Mesendoderm (in vitro differentiated cells): ENCODE results near the gene CTNNA3.

Source experiments
- DNase-seq: peaks from one replicate; pipeline ENCODE4 v3.0.0; 2013
- H2AK5ac ChIP-seq: 2 replicates; pipeline ENCODE4 v1.6.1; 2013; ENCODE audit warnings: low read length, inconsistent platforms
- H2BK120ac ChIP-seq: 2 replicates; pipeline ENCODE4 v1.6.1; 2013; ENCODE audit warnings: low read depth, mild to moderate bottlenecking, low read length, moderate library complexity, mixed read lengths
- H2BK15ac ChIP-seq: replicated peaks from 2 replicates; pipeline ENCODE4 v1.6.1; 2013; ENCODE audit warnings: low read depth, mild to moderate bottlenecking, moderate library complexity
- H2BK5ac ChIP-seq: 2 replicates; pipeline ENCODE4 v1.6.1; 2013; ENCODE audit warnings: low read length, inconsistent platforms
- H3K18ac ChIP-seq: 2 replicates; pipeline ENCODE4 v1.6.1; 2013; ENCODE audit warnings: mild to moderate bottlenecking, low read length, mixed read lengths
- H3K23ac ChIP-seq: one replicate; pipeline ENCODE4 v1.6.1; 2013; ENCODE audit warnings: low read length
- H3K27ac ChIP-seq: 2 replicates; pipeline ENCODE4 v1.5.1; 2013; ENCODE audit warnings: low read depth, mild to moderate bottlenecking, inconsistent platforms, low read length, moderate library complexity
- H3K27me3 ChIP-seq: 2 replicates; pipeline ENCODE4 v1.6.1; 2013; ENCODE audit warnings: low read length, control low read depth, mild to moderate bottlenecking, inconsistent platforms; ENCODE audit not compliant: insufficient read depth, poor library complexity
- H3K36me3 ChIP-seq: 2 replicates; pipeline ENCODE4 v1.6.1; 2013; ENCODE audit warnings: low read length, inconsistent platforms; ENCODE audit not compliant: control insufficient read depth, insufficient read depth
- H3K4ac ChIP-seq: one replicate; pipeline ENCODE4 v1.6.1; 2013; ENCODE audit warnings: low read depth, mild to moderate bottlenecking, low read length, moderate library complexity
- H3K4me1 ChIP-seq: 2 replicates; pipeline ENCODE4 v1.6.1; 2013; ENCODE audit warnings: low read depth, low read length, inconsistent platforms; ENCODE audit not compliant: control insufficient read depth
- H3K4me2 ChIP-seq: 2 replicates; pipeline ENCODE4 v1.6.1; 2013; ENCODE audit warnings: low read length
- H3K4me3 ChIP-seq: 2 replicates; pipeline ENCODE4 v1.5.1; 2013; ENCODE audit warnings: mild to moderate bottlenecking, low read length
- H3K56ac ChIP-seq: one replicate; pipeline ENCODE4 v1.6.1; 2013; ENCODE audit warnings: low read length
- H3K79me1 ChIP-seq: 2 replicates; pipeline ENCODE4 v1.6.1; 2013; ENCODE audit warnings: low read length, inconsistent platforms
- H3K79me2 ChIP-seq: 2 replicates; pipeline ENCODE4 v1.6.1; 2013; ENCODE audit warnings: mild to moderate bottlenecking, low read length; ENCODE audit not compliant: control insufficient read depth, insufficient read depth
- H3K9ac ChIP-seq: 2 replicates; pipeline ENCODE4 v1.6.1; 2013; ENCODE audit warnings: low read length, inconsistent platforms
- H4K5ac ChIP-seq: one replicate; pipeline ENCODE4 v1.6.1; 2013; ENCODE audit warnings: low read length
- H4K8ac ChIP-seq: one replicate; pipeline ENCODE4 v1.6.1; 2013; ENCODE audit warnings: low read depth, mild to moderate bottlenecking, control low read depth, low read length, moderate library complexity
- WGBS: extraction: QIAGEN DNeasy Blood & Tissue Kit; methylation state at CpG from one replicate; pipeline ENCODE4 v1.1.7; 2013; ENCODE audit warnings: low lambda C conversion rate, missing lambda C conversion rate; ENCODE audit not compliant: insufficient coverage; ENCODE audit errors: extremely low coverage; 5-methylcytosine and 5-hydroxymethylcytosine counted together

Gene CTNNA3

DNA sequence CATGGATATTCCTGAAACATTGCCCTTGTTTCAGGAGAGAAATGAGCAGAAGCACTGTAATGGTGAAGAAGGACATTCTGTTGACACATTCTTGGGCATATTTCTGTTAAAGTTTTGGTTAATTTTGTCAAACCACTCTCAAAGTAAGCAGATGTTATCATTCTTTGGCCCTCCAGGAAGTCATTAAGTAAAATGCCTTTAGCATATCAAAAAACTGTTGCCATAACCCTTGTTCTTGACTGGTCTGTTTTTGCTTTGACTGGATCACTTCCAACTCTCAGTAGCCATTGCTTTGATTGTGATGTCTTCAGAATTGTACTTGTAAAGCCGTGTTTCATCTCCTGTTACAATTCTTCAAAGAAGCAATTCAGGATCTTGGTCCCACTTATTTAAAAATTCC is 1174.5 kb downstream of the CTNNA3 start:
- H3K23ac ChIP-seq = no peak overlapping the region
- no peak for DNase-seq
- H2BK120ac ChIP-seq = no peak overlapping the region
- no peak overlapping the region for H3K4me2 ChIP-seq
- no peaks in the 10 kb centered on the region for H3K36me3 ChIP-seq
- H2BK15ac ChIP-seq = no peak overlapping the region
- no peak overlapping the region for H3K4ac ChIP-seq
- H3K79me2 ChIP-seq = no peaks in the 10 kb centered on the region
- H3K79me1 ChIP-seq = no peaks in the 10 kb centered on the region
- no peaks in the 10 kb centered on the region for H3K4me1 ChIP-seq
- H2BK5ac ChIP-seq = no peak overlapping the region
- H3K27me3 ChIP-seq = no peaks in the 10 kb centered on the region
- no peak overlapping the region for H4K8ac ChIP-seq
- no peak overlapping the region for H2AK5ac ChIP-seq
- no peak overlapping the region for H4K5ac ChIP-seq
- no peak overlapping the region for H3K27ac ChIP-seq
- H3K9ac ChIP-seq = no peak overlapping the region
- H3K56ac ChIP-seq = no peak overlapping the region
- H3K18ac ChIP-seq = no peak overlapping the region
- no CpG with 5 or more reads among the region's 1 CpG for WGBS
- H3K4me3 ChIP-seq = no peak overlapping the region

DNA sequence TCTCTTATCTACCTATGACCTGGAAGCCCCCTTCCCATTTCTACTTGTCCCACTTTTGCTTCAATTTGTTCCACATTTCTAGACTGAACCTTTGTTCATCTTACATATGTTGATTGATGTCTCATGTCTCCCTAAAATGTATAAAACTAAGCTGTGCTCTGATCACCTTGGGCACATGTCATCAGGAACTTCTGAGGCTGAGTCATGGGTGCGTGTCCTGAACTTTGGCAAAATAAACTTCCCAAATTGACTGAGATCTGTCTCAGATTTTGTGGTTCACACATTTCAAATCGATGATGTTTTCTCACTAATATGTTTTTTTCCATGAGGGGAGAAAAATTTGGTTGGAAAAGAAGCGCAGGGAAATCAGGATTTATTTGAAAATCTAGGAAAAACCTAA is 1176.4 kb downstream of the CTNNA3 start:
- H3K9ac ChIP-seq = no peak overlapping the region
- H2AK5ac ChIP-seq = no peak overlapping the region
- no CpG with 5 or more reads among the region's 3 CpGs for WGBS

DNA sequence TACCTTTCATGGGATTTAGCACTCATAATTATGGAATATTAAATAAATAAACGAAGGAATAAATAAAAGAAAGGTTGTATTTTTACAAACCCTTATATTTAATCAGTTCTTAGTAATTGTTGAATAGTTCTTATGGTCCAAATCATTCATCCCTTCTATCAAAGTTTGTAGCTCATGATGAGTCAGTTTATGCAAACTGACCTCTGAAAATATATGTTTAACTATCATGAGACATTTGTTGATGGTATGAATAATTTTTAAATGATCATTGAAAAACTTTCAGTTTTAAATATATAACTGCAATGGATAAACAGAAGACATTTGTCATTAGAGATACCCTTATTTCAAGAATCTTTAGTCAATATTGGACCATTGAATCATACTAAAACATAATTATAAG is 1181.3 kb downstream of the CTNNA3 start:
- Histone ChIP-seq H3K79me2 (no peaks in the 10 kb centered on the region), H3K36me3 (no peaks in the 10 kb centered on the region), H3K79me1 (no peaks in the 10 kb centered on the region), H2BK5ac (no peak overlapping the region), H3K9ac (no peak overlapping the region), H3K56ac (no peak overlapping the region), H2AK5ac (no peak overlapping the region), H3K4ac (no peak overlapping the region), H3K27me3 (no peaks in the 10 kb centered on the region), H3K23ac (no peak overlapping the region), H2BK15ac (no peak overlapping the region), H4K5ac (no peak overlapping the region), H3K18ac (no peak overlapping the region), H2BK120ac (no peak overlapping the region), H3K4me1 (no peaks in the 10 kb centered on the region), H3K4me3 (no peak overlapping the region), H3K27ac (no peak overlapping the region), H3K4me2 (no peak overlapping the region), H4K8ac (no peak overlapping the region)
- DNase-seq = no peak
- WGBS = no CpG with 5 or more reads among the region's 1 CpG

More for the DNA sequence above, 1176.4 kb downstream of the CTNNA3 start:
- no peaks in the 10 kb centered on the region for H3K4me1 ChIP-seq
- H3K18ac ChIP-seq = no peak overlapping the region
- H4K5ac ChIP-seq = no peak overlapping the region
- H3K4ac ChIP-seq = no peak overlapping the region
- no peaks in the 10 kb centered on the region for H3K79me2 ChIP-seq
- H2BK15ac ChIP-seq = no peak overlapping the region
- H4K8ac ChIP-seq = no peak overlapping the region
- no peak overlapping the region for H3K4me2 ChIP-seq
- H3K23ac ChIP-seq = no peak overlapping the region
- no peak overlapping the region for H2BK120ac ChIP-seq
- DNase-seq = no peak
- peak overlapping the region; percentile 83 for H2BK5ac ChIP-seq
- peak overlapping the region; percentile 62 for H3K56ac ChIP-seq
- H3K79me1 ChIP-seq = no peaks in the 10 kb centered on the region
- H3K27ac ChIP-seq = peak overlapping the region; percentile 45
- no peak overlapping the region for H3K4me3 ChIP-seq
- no peaks in the 10 kb centered on the region for H3K27me3 ChIP-seq
- H3K36me3 ChIP-seq = no peaks in the 10 kb centered on the region

DNA sequence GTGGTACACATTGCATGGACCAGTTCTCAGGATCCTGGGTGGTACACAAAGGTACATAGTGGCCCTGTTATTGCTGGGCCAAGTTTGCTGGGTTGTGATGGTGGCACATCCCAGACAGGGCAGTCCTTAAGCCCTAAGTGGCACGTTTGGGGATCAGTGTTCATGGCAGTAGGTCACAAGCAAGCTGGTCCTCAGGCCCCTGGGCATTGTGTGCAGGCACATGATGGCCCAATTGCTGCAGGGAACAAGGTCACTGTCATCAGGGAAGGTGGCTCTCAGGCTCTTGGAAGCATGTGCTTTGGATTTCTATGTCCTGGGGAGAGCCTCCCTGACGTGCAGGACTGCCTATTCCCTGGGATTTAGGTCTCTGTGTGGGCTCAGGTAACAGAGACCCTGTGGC is 1182.5 kb downstream of the CTNNA3 start:
- Histone ChIP-seq H3K27ac (no peak overlapping the region), H3K4ac (peak overlapping the region; percentile 71), H2BK15ac (no peak overlapping the region), H3K4me1 (no peaks in the 10 kb centered on the region), H3K79me2 (no peaks in the 10 kb centered on the region), H3K36me3 (no peaks in the 10 kb centered on the region), H3K4me3 (no peak overlapping the region), H2BK5ac (no peak overlapping the region), H3K9ac (no peak overlapping the region), H3K4me2 (no peak overlapping the region), H2BK120ac (no peak overlapping the region), H4K8ac (no peak overlapping the region), H3K79me1 (no peaks in the 10 kb centered on the region), H3K56ac (no peak overlapping the region), H3K23ac (no peak overlapping the region), H4K5ac (no peak overlapping the region), H3K27me3 (no peaks in the 10 kb centered on the region), H2AK5ac (peak overlapping the region; percentile 7), H3K18ac (no peak overlapping the region)
- WGBS = no CpG with 5 or more reads among the region's 2 CpGs
- DNase-seq = no peak

DNA sequence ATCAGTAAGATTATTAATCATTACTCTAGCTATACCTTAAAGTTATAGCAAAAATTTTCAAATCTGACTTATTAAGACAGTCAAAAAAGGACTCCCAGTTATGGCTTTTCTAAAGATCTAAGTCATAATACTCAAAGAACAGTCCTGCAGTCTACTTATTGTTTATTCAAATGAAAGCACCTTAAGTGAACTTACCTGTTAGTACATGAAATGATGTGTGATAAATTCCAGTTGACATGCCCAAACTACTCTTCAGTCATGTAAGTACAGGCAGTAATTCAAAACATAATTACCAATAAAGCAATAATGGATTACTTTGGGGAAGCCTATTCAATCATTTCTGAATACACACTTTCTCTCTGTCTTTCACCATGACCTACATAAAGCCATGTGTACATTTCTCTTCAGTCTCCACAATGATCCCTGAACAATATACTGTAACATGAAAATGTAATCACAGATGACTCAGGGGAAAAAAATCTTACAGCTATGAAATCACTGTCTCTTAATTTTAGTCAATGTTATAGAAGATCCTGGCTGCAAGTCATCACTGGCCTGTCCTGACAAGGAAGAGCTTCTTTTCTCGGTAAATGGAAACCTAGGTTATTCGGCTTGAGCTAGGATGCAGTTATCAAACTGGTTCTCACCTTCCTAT is 1190.9 kb downstream of the CTNNA3 start:
- Histone ChIP-seq H3K4me3 (no peak overlapping the region), H2AK5ac (no peak overlapping the region), H3K27ac (no peak overlapping the region), H3K9ac (no peak overlapping the region), H2BK15ac (no peak overlapping the region), H3K27me3 (no peaks in the 10 kb centered on the region), H3K4me1 (no peaks in the 10 kb centered on the region), H3K79me2 (no peaks in the 10 kb centered on the region), H3K36me3 (no peaks in the 10 kb centered on the region), H3K23ac (no peak overlapping the region), H3K79me1 (no peaks in the 10 kb centered on the region), H4K5ac (no peak overlapping the region), H3K4me2 (no peak overlapping the region), H3K18ac (no peak overlapping the region), H2BK120ac (no peak overlapping the region), H3K56ac (no peak overlapping the region), H2BK5ac (no peak overlapping the region), H4K8ac (no peak overlapping the region), H3K4ac (no peak overlapping the region)
- DNase-seq = no peak
- no CpG with 5 or more reads among the region's 2 CpGs for WGBS

DNA sequence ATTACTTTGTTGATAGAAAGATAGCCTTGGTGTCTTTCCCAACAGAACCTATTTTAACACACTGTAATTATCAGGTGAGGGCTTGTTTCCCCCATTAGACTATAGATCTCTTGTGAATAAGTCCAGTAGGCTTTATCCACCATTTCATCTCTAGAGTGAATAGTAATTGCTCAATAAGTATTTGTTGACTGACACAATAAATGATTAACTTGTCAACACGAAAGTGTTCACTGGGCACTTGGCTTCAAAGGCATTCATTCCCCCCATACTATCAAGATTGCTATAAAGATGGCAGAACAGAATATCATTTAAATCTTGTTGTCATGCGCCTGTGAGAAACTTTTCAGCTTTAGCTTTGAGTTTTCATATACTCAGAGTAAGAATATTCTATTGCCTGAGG is 1194.6 kb downstream of the CTNNA3 start:
- H3K4ac ChIP-seq = no peak overlapping the region
- no peaks in the 10 kb centered on the region for H3K79me1 ChIP-seq
- no peak overlapping the region for H2BK15ac ChIP-seq
- no peak overlapping the region for H4K8ac ChIP-seq
- WGBS = no CpG with 5 or more reads among the region's 2 CpGs
- H3K36me3 ChIP-seq = no peaks in the 10 kb centered on the region
- no peak overlapping the region for H2BK120ac ChIP-seq
- no peaks in the 10 kb centered on the region for H3K79me2 ChIP-seq
- DNase-seq = no peak
- no peak overlapping the region for H2BK5ac ChIP-seq
- no peak overlapping the region for H3K4me3 ChIP-seq
- H3K27ac ChIP-seq = no peak overlapping the region
- H3K27me3 ChIP-seq = no peaks in the 10 kb centered on the region
- no peak overlapping the region for H3K56ac ChIP-seq
- no peaks in the 10 kb centered on the region for H3K4me1 ChIP-seq
- no peak overlapping the region for H3K23ac ChIP-seq
- no peak overlapping the region for H3K9ac ChIP-seq
- H2AK5ac ChIP-seq = no peak overlapping the region
- no peak overlapping the region for H3K18ac ChIP-seq
- H4K5ac ChIP-seq = no peak overlapping the region
- no peak overlapping the region for H3K4me2 ChIP-seq
